ENCODE results near the gene RFX6.

- TF ChIP-seq CTCF (conservative IDR thresholded peaks at IDR 0.05) (no peak), EZH2 (IDR thresholded peaks at IDR 0.05; ENCODE audit: low read depth) (no peak)
These were observed 34.6 kb upstream of the RFX6 start for GRCh38 chr6:116842459-116842858.

Data from PC-9 (cell line).